C4-2B (cell line): ENCODE data around the gene AFF1.
A peak's percentile ranks its signal among the peaks of the same experiment; 100 is the strongest.
"Not testable (repeated sequence)": the region's sequence is repeated elsewhere in the genome, so short reads cannot be mapped to it uniquely, and the experiment has no call there.

Source experiments
- H3K27ac ChIP-seq: fragments of 450-650 bp; 2 replicates; pipeline ENCODE4 v1.5.1; 2017
- CTCF ChIP-seq: fragments of 450-650 bp; conservative IDR thresholded peaks from 2 replicates; pipeline ENCODE4 v1.5.1; 2017; ENCODE audit warnings: mild to moderate bottlenecking
- ZFX ChIP-seq: fragments of 450-650 bp; IDR thresholded peaks from 2 replicates; pipeline ENCODE4 v1.6.1; 2017

AFF1 gene

GRCh38 chr4:87076690-87077358 is 142.0 kb downstream of the AFF1 start:
- no peak for TF ChIP-seq ZFX
- no peak for TF ChIP-seq CTCF

GRCh38 chr4:87077914-87078585 is 143.2 kb downstream of the AFF1 start:
- TF ChIP-seq CTCF (no peak), ZFX (no peak)
- peak overlapping the region; percentile 43; the same call in 1 of the 2 replicates for H3K27ac ChIP-seq

More at GRCh38 chr4:87076690-87077358, 142.0 kb downstream of the AFF1 start:
- no peak overlapping the region for H3K27ac ChIP-seq

- H3K27ac ChIP-seq, result peak overlapping the region; percentile 56; the same call in 1 of the 2 replicates
- TF ChIP-seq ZFX (no peak), CTCF (no peak)
These were observed 144.2 kb downstream of the AFF1 start for GRCh38 chr4:87078987-87079486.

GRCh38 chr4:87079967-87080366 is 145.2 kb downstream of the AFF1 start:
- H3K27ac ChIP-seq, result peak overlapping the region; percentile 41; the same call in 1 of the 2 replicates
- TF ChIP-seq ZFX (no peak), CTCF (no peak)

- peak overlapping the region; percentile 41; the same call in 1 of the 2 replicates for H3K27ac ChIP-seq
- TF ChIP-seq ZFX (no peak), CTCF (no peak)
These were observed 145.7 kb downstream of the AFF1 start for GRCh38 chr4:87080462-87080861.

- TF ChIP-seq ZFX, result no peak
- H3K27ac ChIP-seq, result no peak overlapping the region
These were observed 147.0 kb downstream of the AFF1 start for GRCh38 chr4:87081826-87082225.

GRCh38 chr4:87085732-87086131 is 150.9 kb downstream of the AFF1 start:
- H3K27ac ChIP-seq, result not testable (repeated sequence)

GRCh38 chr4:87086143-87086805 is 151.5 kb downstream of the AFF1 start:
- no peak overlapping the region for H3K27ac ChIP-seq
- TF ChIP-seq ZFX (no peak), CTCF (no peak)
